ENCODE data around the gene NRM. TPM values are rescaled to one million over a fixed set of nuclear protein-coding genes. Genes with fewer than 3 reads are reported as not detected.

NRM gene
- total RNA-seq, 4 donors from 2014 or later = 2.7 to 13.8 (median 2.7) TPM; not detected in 1

- DNase-seq = no peak
- in situ Hi-C loops (cut with MboI; ENCODE audit: low pct_ligation_motif_present in 1 of 4, low pct_unique_long_range_greater_than_20kb in 1 of 4, low sequenced_read_pairs in 3 of 4) (loop anchor here in 2 of 4 donors (5.0 kb wide), 2 partner anchors 34 to 39 kb away; partner anchors contain the start of genes MDC1 (in 1 of the 2) and TUBB (in 1 of the 2)), intact Hi-C loops (cut with DNase I; ENCODE audit: low total_unique reads) (loop anchor here (5.0 kb wide), 1 partner anchor 129 kb away; no protein-coding TSS in a partner anchor)
- Histone ChIP-seq H3K36me3 (no peaks in the 10 kb centered on the region), H3K27ac (peak overlapping the region; percentile 93 to 99 (median 96)), H3K4me3 (peak overlapping the region; percentile 63 to 81 (median 68)), H3K9me3 (no peaks in the 10 kb centered on the region), H3K4me1 (peaks cover 0 to 86% (median 44%) of the 10 kb centered on the region in 4 donors), H3K27me3 (no peaks in the 10 kb centered on the region)
- TF ChIP-seq POLR2A (IDR thresholded peaks at IDR 0.05) (no peak), EP300 (IDR thresholded peaks at IDR 0.05; ENCODE audit: low read depth) (no peak), POLR2AphosphoS5 (IDR thresholded peaks at IDR 0.05) (no peak), CTCF (IDR thresholded peaks at IDR 0.05) (no peak)
- WGBS, 2 donors (ENCODE audit: low coverage in 1 of 2) = 44% methylated on average over 7 of the region's 7 CpGs; no CpG with 5 or more reads in 1 of the 2 donors
Observed at GRCh38 chr6:30683183-30683979, 7.4 kb downstream of the NRM start.

GRCh38 chr6:30682143-30683117 is 8.4 kb downstream of the NRM start:
- intact Hi-C loops (cut with DNase I; ENCODE audit: low total_unique reads) (loop anchor here (5.0 kb wide), 1 partner anchor 130 kb away; no protein-coding TSS in a partner anchor), in situ Hi-C loops (cut with MboI; ENCODE audit: low pct_ligation_motif_present in 1 of 4, low pct_unique_long_range_greater_than_20kb in 1 of 4, low sequenced_read_pairs in 3 of 4) (loop anchor here in 2 of 4 donors (5.0 kb wide), 2 partner anchors 35 to 40 kb away; partner anchors contain the start of genes MDC1 (in 1 of the 2) and TUBB (in 1 of the 2))
- peaks cover 0 to 77% (median 35%) of the 10 kb centered on the region in 4 donors for H3K4me1 ChIP-seq
- H3K9me3 ChIP-seq = no peaks in the 10 kb centered on the region
- peak; percentile 72 to 88 (median 82) for TF ChIP-seq POLR2AphosphoS5 (IDR thresholded peaks at IDR 0.05)
- peak; percentile 51 for TF ChIP-seq POLR2A (IDR thresholded peaks at IDR 0.05)
- TF ChIP-seq CTCF (IDR thresholded peaks at IDR 0.05) = no peak
- TF ChIP-seq EP300 (IDR thresholded peaks at IDR 0.05; ENCODE audit: low read depth) = peak; percentile 22
- DNase-seq = peak; percentile 89
- 29% methylated on average over 4 to 11 of the region's 11 CpGs for WGBS, 2 donors (ENCODE audit: low coverage in 1 of 2)
- H3K27ac ChIP-seq = peak overlapping the region; percentile 93 to 99 (median 96)
- H3K4me3 ChIP-seq = peak overlapping the region; percentile 7 to 72 (median 64)
- H3K36me3 ChIP-seq = no peaks in the 10 kb centered on the region
- H3K27me3 ChIP-seq = no peaks in the 10 kb centered on the region

- in situ Hi-C loops (cut with MboI; ENCODE audit: low pct_ligation_motif_present in 1 of 4, low pct_unique_long_range_greater_than_20kb in 1 of 4, low sequenced_read_pairs in 3 of 4) = loop anchor here in 2 of 4 donors (5.0 kb wide), 2 partner anchors 36 to 41 kb away; partner anchors contain the start of genes MDC1 (in 1 of the 2) and TUBB (in 1 of the 2)
- Histone ChIP-seq H3K9me3 (no peaks in the 10 kb centered on the region), H3K36me3 (peaks cover 0 to 4% (median 1%) of the 10 kb centered on the region in 4 donors), H3K27ac (peak overlapping the region; percentile 93 to 99 (median 96)), H3K4me1 (peaks cover 0 to 77% (median 33%) of the 10 kb centered on the region in 4 donors), H3K4me3 (peak overlapping the region in 3 of 4 donors; percentile 63 to 72 (median 64)), H3K27me3 (no peaks in the 10 kb centered on the region)
- intact Hi-C loops (cut with DNase I; ENCODE audit: low total_unique reads) = loop anchor here (5.0 kb wide), 1 partner anchor 131 kb away; no protein-coding TSS in a partner anchor
- TF ChIP-seq EP300 (IDR thresholded peaks at IDR 0.05; ENCODE audit: low read depth) = no peak
- no peak for TF ChIP-seq POLR2AphosphoS5 (IDR thresholded peaks at IDR 0.05)
- 38 to 41% methylated on average over 4 of the region's 4 CpGs for WGBS, 2 donors (ENCODE audit: low coverage in 1 of 2)
- DNase-seq = no peak
Observed at GRCh38 chr6:30681766-30682142, 9.0 kb downstream of the NRM start.

All from transverse colon (tissue), 4 donors.